H9 (cell line): ENCODE results near the gene EEF1AKMT3. TPM values are rescaled to one million over a fixed set of nuclear protein-coding genes. Genes with fewer than 3 reads are reported as not detected.

ENCODE experiments used
- DNase-seq: peaks from one replicate; pipeline ENCODE4 v3.0.0-alpha.2; 2017
- H2AFZ ChIP-seq: one replicate; pipeline ENCODE4 v1.6.1; 2013; ENCODE audit warnings: mild to moderate bottlenecking, low read length, control low read depth, moderate library complexity
- H2AK5ac ChIP-seq: 2 replicates; pipeline ENCODE4 v1.6.1; 2013; ENCODE audit warnings: low read length, control low read depth, mixed read lengths; ENCODE audit not compliant: insufficient read length
- H2BK120ac ChIP-seq: one replicate; pipeline ENCODE4 v1.6.1; 2013; ENCODE audit warnings: low read depth, mild to moderate bottlenecking, low read length, control low read depth, inconsistent platforms; ENCODE audit not compliant: poor library complexity, severe bottlenecking
- H2BK12ac ChIP-seq: 2 replicates; pipeline ENCODE4 v1.6.1; 2013; ENCODE audit warnings: low read length, control low read depth, mixed read lengths, low read depth; ENCODE audit not compliant: insufficient read length
- H2BK15ac ChIP-seq: 2 replicates; pipeline ENCODE4 v1.6.1; 2013; ENCODE audit warnings: low read depth, low read length, control low read depth
- H2BK20ac ChIP-seq: one replicate; pipeline ENCODE4 v1.6.1; 2013; ENCODE audit warnings: low read depth, mild to moderate bottlenecking, low read length, control low read depth, inconsistent platforms; ENCODE audit not compliant: poor library complexity, severe bottlenecking
- H2BK5ac ChIP-seq: 2 replicates; pipeline ENCODE4 v1.6.1; 2013; ENCODE audit warnings: low read length, control low read depth, mixed read lengths; ENCODE audit not compliant: insufficient read length
- H3K14ac ChIP-seq: 2 replicates; pipeline ENCODE4 v1.6.1; 2013; ENCODE audit warnings: low read length, control low read depth; ENCODE audit not compliant: insufficient read depth
- H3K18ac ChIP-seq: 2 replicates; pipeline ENCODE4 v1.6.1; 2013; ENCODE audit warnings: low read depth, mild to moderate bottlenecking, mixed read lengths, low read length, control low read depth; ENCODE audit not compliant: insufficient read length
- H3K23ac ChIP-seq: 2 replicates; pipeline ENCODE4 v1.6.1; 2013; ENCODE audit warnings: low read length, control low read depth, mixed read lengths, low read depth; ENCODE audit not compliant: insufficient read length
- H3K23me2 ChIP-seq: 2 replicates; pipeline ENCODE4 v1.6.1; 2013; ENCODE audit warnings: low read depth, mild to moderate bottlenecking, mixed read lengths, low read length, control low read depth; ENCODE audit not compliant: insufficient read length, poor library complexity, severe bottlenecking
- H3K27ac ChIP-seq: 2 replicates; pipeline ENCODE4 v1.5.1; 2013; ENCODE audit warnings: low read length, control low read depth, mixed read lengths, low read depth; ENCODE audit not compliant: insufficient read length
- H3K27me3 ChIP-seq: 2 replicates; pipeline ENCODE4 v1.6.1; 2013; ENCODE audit warnings: low read length, control low read depth, inconsistent platforms; ENCODE audit not compliant: insufficient read depth
- H3K4ac ChIP-seq: 2 replicates; pipeline ENCODE4 v1.6.1; 2013; ENCODE audit warnings: low read depth, mild to moderate bottlenecking, control low read depth, inconsistent platforms, low read length, moderate library complexity
- H3K4me1 ChIP-seq: 2 replicates; pipeline ENCODE4 v1.6.1; 2013; ENCODE audit warnings: low read length, control low read depth, inconsistent platforms; ENCODE audit not compliant: insufficient read depth
- H3K4me2 ChIP-seq: 2 replicates; pipeline ENCODE4 v1.6.1; 2013; ENCODE audit warnings: low read length, control low read depth, mixed read lengths; ENCODE audit not compliant: insufficient read length, insufficient read depth
- H3K56ac ChIP-seq: 2 replicates; pipeline ENCODE4 v1.6.1; 2013; ENCODE audit warnings: low read depth, mild to moderate bottlenecking, mixed read lengths, low read length, control low read depth; ENCODE audit not compliant: insufficient read length
- H3K79me1 ChIP-seq: 2 replicates; pipeline ENCODE4 v1.6.1; 2013; ENCODE audit warnings: low read depth, mild to moderate bottlenecking, moderate library complexity, low read length, control low read depth, inconsistent platforms; ENCODE audit not compliant: insufficient read depth, poor library complexity, severe bottlenecking
- H3K79me2 ChIP-seq: 2 replicates; pipeline ENCODE4 v1.6.1; 2013; ENCODE audit warnings: low read length, control low read depth, inconsistent platforms; ENCODE audit not compliant: insufficient read depth
- H3K9ac ChIP-seq: 2 replicates; pipeline ENCODE4 v1.6.1; 2013; ENCODE audit warnings: low read length, control low read depth, mixed read lengths; ENCODE audit not compliant: insufficient read length; ENCODE audit errors: extremely low read depth
- H3K9me3 ChIP-seq: one replicate; pipeline ENCODE4 v1.6.1; 2013; ENCODE audit warnings: low read depth, low read length, inconsistent platforms; ENCODE audit not compliant: control insufficient read depth
- H3T11ph ChIP-seq: one replicate; pipeline ENCODE4 v1.6.1; 2013; ENCODE audit warnings: mild to moderate bottlenecking, low read length, control low read depth, inconsistent platforms
- H4K20me1 ChIP-seq: one replicate; pipeline ENCODE4 v1.6.1; 2013; ENCODE audit not compliant: control insufficient read depth, insufficient read length, insufficient read depth
- H4K5ac ChIP-seq: 2 replicates; pipeline ENCODE4 v1.6.1; 2013; ENCODE audit warnings: low read depth, mild to moderate bottlenecking, mixed read lengths, low read length, control low read depth; ENCODE audit not compliant: insufficient read length
- H4K8ac ChIP-seq: replicated peaks from 2 replicates; pipeline ENCODE4 v1.6.1; 2013; ENCODE audit warnings: low read length, control low read depth, mixed read lengths, low read depth; ENCODE audit not compliant: insufficient read length
- H4K91ac ChIP-seq: 2 replicates; pipeline ENCODE4 v1.6.1; 2013; ENCODE audit warnings: low read depth, mild to moderate bottlenecking, moderate library complexity, mixed read lengths, low read length, control low read depth; ENCODE audit not compliant: insufficient read length
- H3K27ac Mint-ChIP-seq, 3 experiments: 2 replicates in 2 of 3; 3 replicates in 1 of 3; pipeline ENCODE4 v1.8.0; 2020 to 2021; ENCODE audit warnings: mixed read lengths in 3 of 3, mild to moderate bottlenecking in 1 of 3, moderate library complexity in 1 of 3
- H3K27me3 Mint-ChIP-seq: 2 replicates; pipeline ENCODE4 v1.8.0; 2021; ENCODE audit warnings: low read depth, mild to moderate bottlenecking, moderate library complexity, mixed read lengths
- H3K36me3 Mint-ChIP-seq, 3 experiments: 2 replicates in 2 of 3; 3 replicates in 1 of 3; pipeline ENCODE4 v1.8.0; 2020 to 2021; ENCODE audit warnings: low read depth in 3 of 3, mixed read lengths in 3 of 3; ENCODE audit not compliant: insufficient read depth in 1 of 3
- H3K4me1 Mint-ChIP-seq, 2 experiments: 2 replicates each; pipeline ENCODE4 v1.8.0; 2020; ENCODE audit warnings: mixed read lengths in 2 of 2
- H3K4me3 Mint-ChIP-seq, 2 experiments: 2 replicates in 1 of 2; 3 replicates in 1 of 2; pipeline ENCODE4 v1.8.0; 2020 to 2021; ENCODE audit warnings: mild to moderate bottlenecking in 2 of 2, mixed read lengths in 2 of 2, moderate library complexity in 1 of 2
- H3K9me3 Mint-ChIP-seq, 2 experiments: 2 replicates in 1 of 2; 3 replicates in 1 of 2; pipeline ENCODE4 v1.8.0; 2020; ENCODE audit warnings: mild to moderate bottlenecking in 2 of 2, mixed read lengths in 2 of 2, moderate library complexity in 1 of 2
- WGBS: extraction: QIAGEN DNeasy Blood & Tissue Kit; methylation state at CpG from one replicate; pipeline ENCODE4 v1.1.7; 2013; ENCODE audit warnings: missing lambda C conversion rate, low lambda C conversion rate, mixed read lengths; ENCODE audit not compliant: insufficient read length; ENCODE audit errors: extremely low coverage; 5-methylcytosine and 5-hydroxymethylcytosine counted together
- total RNA-seq: library from RNA; stranded (reverse); gene quantifications from 2 replicates; pipeline ENCODE4 v1.2.1, GENCODE V29; 2021
- TF ChIP-seq, protein P1 (sequence below): fragments of 200-600 bp; sonication (generic); conservative IDR thresholded peaks from 3 replicates; pipeline ENCODE4 v1.8.0; 2021; ENCODE audit warnings: antibody characterized with exemption, mild to moderate bottlenecking

The EEF1AKMT3 gene
- total RNA-seq, 1 experiment from 2014 or later = 2.9 TPM

DNA sequence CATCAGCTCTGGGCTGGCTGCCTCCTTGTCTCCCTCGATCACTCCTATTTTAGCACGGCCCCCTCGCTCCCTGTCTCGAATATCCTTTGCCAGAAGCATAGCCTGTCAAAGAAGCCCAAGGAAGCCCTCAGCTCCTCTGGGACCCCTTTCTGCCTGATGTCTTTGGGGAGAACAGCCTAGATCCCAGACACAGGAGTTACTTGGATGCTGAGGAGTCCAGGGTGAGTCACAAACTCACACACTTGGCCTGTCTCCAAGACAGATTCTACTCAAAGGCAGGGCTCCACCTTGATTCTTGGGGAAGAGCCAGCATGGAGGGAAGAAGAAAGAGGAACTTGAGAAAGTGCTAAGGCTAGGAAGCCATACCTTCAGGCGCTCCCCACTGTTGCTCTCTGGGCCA lies 38.0 kb downstream of the EEF1AKMT3 start:
- no peaks in the 10 kb centered on the region for H4K20me1 ChIP-seq
- TF ChIP-seq, protein P1, sequence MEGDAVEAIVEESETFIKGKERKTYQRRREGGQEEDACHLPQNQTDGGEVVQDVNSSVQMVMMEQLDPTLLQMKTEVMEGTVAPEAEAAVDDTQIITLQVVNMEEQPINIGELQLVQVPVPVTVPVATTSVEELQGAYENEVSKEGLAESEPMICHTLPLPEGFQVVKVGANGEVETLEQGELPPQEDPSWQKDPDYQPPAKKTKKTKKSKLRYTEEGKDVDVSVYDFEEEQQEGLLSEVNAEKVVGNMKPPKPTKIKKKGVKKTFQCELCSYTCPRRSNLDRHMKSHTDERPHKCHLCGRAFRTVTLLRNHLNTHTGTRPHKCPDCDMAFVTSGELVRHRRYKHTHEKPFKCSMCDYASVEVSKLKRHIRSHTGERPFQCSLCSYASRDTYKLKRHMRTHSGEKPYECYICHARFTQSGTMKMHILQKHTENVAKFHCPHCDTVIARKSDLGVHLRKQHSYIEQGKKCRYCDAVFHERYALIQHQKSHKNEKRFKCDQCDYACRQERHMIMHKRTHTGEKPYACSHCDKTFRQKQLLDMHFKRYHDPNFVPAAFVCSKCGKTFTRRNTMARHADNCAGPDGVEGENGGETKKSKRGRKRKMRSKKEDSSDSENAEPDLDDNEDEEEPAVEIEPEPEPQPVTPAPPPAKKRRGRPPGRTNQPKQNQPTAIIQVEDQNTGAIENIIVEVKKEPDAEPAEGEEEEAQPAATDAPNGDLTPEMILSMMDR = no peak
- no peak overlapping the region for H3K4me2 ChIP-seq
- Mint-ChIP-seq H3K27me3 (no peaks in the 10 kb centered on the region), H3K4me1 (peaks cover 6 to 7% of the 10 kb centered on the region in 2 experiments), H3K36me3 (peaks cover 0 to 11% (median 3%) of the 10 kb centered on the region in 3 experiments; a peak in 4 of 7 replicates), H3K27ac (0 out of 7 replicates have a peak overlapping the region, but pooled peaks of 1 of the 3 experiments have one; percentile 29), H3K4me3 (no peak overlapping the region), H3K9me3 (no peaks in the 10 kb centered on the region)
- H2AK5ac ChIP-seq = no peak overlapping the region
- no peak overlapping the region for H2BK12ac ChIP-seq
- H3K27ac ChIP-seq = no peak overlapping the region
- H3K14ac ChIP-seq = no peak overlapping the region
- H4K8ac ChIP-seq = no peak overlapping the region
- no peak overlapping the region for H2BK120ac ChIP-seq
- no peaks in the 10 kb centered on the region for H3K79me2 ChIP-seq
- no peak overlapping the region for H3K18ac ChIP-seq
- H3K27me3 ChIP-seq = no peaks in the 10 kb centered on the region
- no peaks in the 10 kb centered on the region for H3K23me2 ChIP-seq
- H4K91ac ChIP-seq = no peak overlapping the region
- H3K56ac ChIP-seq = no peak overlapping the region
- no CpG with 5 or more reads among the region's 5 CpGs for WGBS
- no peak overlapping the region for H2BK5ac ChIP-seq
- H2AFZ ChIP-seq = no peak overlapping the region
- no peak overlapping the region for H2BK20ac ChIP-seq
- DNase-seq = no peak
- no peaks in the 10 kb centered on the region for H3K79me1 ChIP-seq
- H3K4ac ChIP-seq = no peak overlapping the region
- no peak overlapping the region for H3T11ph ChIP-seq
- H2BK15ac ChIP-seq = no peak overlapping the region
- no peak overlapping the region for H3K9ac ChIP-seq
- H3K4me1 ChIP-seq = no peaks in the 10 kb centered on the region
- no peaks in the 10 kb centered on the region for H3K9me3 ChIP-seq
- no peak overlapping the region for H4K5ac ChIP-seq
- H3K23ac ChIP-seq = no peak overlapping the region
